GM21526 (cell line): ENCODE data around the gene AP3M1.
"Not testable (repeated sequence)": the region's sequence is repeated elsewhere in the genome, so short reads cannot be mapped to it uniquely, and the experiment has no call there.

Experiments used
- ATAC-seq: cut with Tn5 transposase; IDR thresholded peaks from one replicate; pipeline ENCODE4 v1.9.1; 2021; ENCODE audit warnings: moderate library complexity; ENCODE audit not compliant: unreplicated experiment, low FRiP score

AP3M1 gene

GRCh38 chr10:74150204-74150989 is at the start of gene AP3M1:
TSS of gene AP3M1 (minus strand) at chr10:74150828. CDS start at chr10:74138379, 12,449 bp downstream.
- peak; percentile 40 for ATAC-seq

- ATAC-seq, result no peak
These were observed 48.7 kb upstream of the AP3M1 start for GRCh38 chr10:74199315-74199714.

GRCh38 chr10:74194999-74195398 is 44.4 kb upstream of the AP3M1 start:
- ATAC-seq, result no peak

- no peak for ATAC-seq
These were observed 43.9 kb upstream of the AP3M1 start for GRCh38 chr10:74194545-74194944.

GRCh38 chr10:74190494-74190893 is 39.9 kb upstream of the AP3M1 start:
- ATAC-seq, result no peak

GRCh38 chr10:74189999-74190421 is 39.4 kb upstream of the AP3M1 start:
- ATAC-seq, result no peak

GRCh38 chr10:74188617-74189016 is 38.0 kb upstream of the AP3M1 start:
- not testable (repeated sequence) for ATAC-seq

GRCh38 chr10:74187237-74187636 is 36.6 kb upstream of the AP3M1 start:
- ATAC-seq, result no peak

- ATAC-seq, result no peak
These were observed 36.0 kb upstream of the AP3M1 start for GRCh38 chr10:74186678-74187077.

GRCh38 chr10:74179111-74179710 is 28.6 kb upstream of the AP3M1 start:
- ATAC-seq, result no peak

GRCh38 chr10:74178042-74178791 is 27.6 kb upstream of the AP3M1 start:
- ATAC-seq, result no peak

- peak; percentile 14 for ATAC-seq
These were observed 26.6 kb upstream of the AP3M1 start for GRCh38 chr10:74177140-74177677.

- ATAC-seq, result peak; percentile 86
These were observed 25.9 kb upstream of the AP3M1 start for GRCh38 chr10:74176380-74177139.

GRCh38 chr10:74175510-74176379 is 25.1 kb upstream of the AP3M1 start:
- no peak for ATAC-seq

- no peak for ATAC-seq
These were observed 23.9 kb upstream of the AP3M1 start for GRCh38 chr10:74174521-74174920.

GRCh38 chr10:74171625-74172024 is 21.0 kb upstream of the AP3M1 start:
- ATAC-seq, result no peak

GRCh38 chr10:74167443-74167842 is 16.8 kb upstream of the AP3M1 start:
- no peak for ATAC-seq

GRCh38 chr10:74165530-74165901 is 14.9 kb upstream of the AP3M1 start:
- no peak for ATAC-seq

- no peak for ATAC-seq
These were observed 14.3 kb upstream of the AP3M1 start for GRCh38 chr10:74164716-74165529.
